WTC11 (cell line): Measurements from ENCODE around the gene STX12.

Experiments
- TF ChIP-seq, protein P1 (sequence below): fragments of 200-600 bp; IDR thresholded peaks from 2 replicates; pipeline ENCODE4 v1.8.0; 2022; ENCODE audit warnings: antibody characterized with exemption
- TF ChIP-seq, protein P2 (sequence below): sonication (generic); formaldehyde crosslinking; IDR thresholded peaks from 2 replicates; pipeline ENCODE4 v1.8.0; 2022; ENCODE audit warnings: mild to moderate bottlenecking, missing genetic modification reagents
- TF ChIP-seq, protein P3 (sequence below): fragments of 250-450 bp; sonication (Bioruptor Pico); IDR thresholded peaks from 2 replicates; pipeline ENCODE4 v1.9.0; 2021; ENCODE audit warnings: mild to moderate bottlenecking

DNA sequence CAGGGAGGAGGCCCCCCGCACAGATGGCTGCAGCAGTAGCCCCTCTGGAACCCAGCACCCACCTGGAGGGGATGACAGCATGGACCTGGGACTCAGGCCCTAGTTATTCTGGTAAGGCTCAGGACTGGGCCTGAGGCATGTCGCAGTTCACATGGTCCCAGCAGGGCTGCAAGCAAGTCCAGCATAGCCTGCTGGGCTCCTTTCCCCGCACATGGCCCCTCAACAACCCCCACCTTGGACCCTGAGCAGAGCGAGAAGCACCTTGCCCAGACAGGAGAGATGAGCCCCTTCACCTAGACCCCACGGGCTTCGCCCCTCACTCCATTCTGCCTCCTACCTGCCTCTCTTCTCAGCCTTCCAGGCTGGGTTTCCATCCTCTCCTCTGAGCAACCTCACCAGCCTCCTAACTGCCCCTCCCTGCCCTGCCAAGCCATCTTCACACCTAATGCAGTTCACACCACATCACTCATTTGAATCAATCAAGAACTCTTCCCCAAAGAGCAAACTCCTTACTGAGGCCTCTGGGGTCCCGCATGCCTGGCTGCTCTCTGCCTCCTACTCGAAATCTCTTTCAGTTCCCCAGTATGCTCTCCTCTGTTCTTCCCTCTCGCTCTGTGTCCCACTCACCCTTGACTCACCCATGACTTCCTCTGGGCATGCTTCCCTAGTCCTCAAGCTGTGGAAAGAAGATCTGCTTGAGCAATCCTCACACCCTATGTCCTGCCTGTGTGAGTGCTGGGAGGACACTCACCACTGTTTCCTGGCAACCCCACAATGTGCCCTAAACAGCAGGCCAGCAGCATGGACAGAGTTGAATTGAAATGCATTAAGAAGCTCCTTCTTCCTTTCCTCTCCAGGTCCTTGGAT lies 89.9 kb downstream of the STX12 start:
- TF ChIP-seq, protein P1, sequence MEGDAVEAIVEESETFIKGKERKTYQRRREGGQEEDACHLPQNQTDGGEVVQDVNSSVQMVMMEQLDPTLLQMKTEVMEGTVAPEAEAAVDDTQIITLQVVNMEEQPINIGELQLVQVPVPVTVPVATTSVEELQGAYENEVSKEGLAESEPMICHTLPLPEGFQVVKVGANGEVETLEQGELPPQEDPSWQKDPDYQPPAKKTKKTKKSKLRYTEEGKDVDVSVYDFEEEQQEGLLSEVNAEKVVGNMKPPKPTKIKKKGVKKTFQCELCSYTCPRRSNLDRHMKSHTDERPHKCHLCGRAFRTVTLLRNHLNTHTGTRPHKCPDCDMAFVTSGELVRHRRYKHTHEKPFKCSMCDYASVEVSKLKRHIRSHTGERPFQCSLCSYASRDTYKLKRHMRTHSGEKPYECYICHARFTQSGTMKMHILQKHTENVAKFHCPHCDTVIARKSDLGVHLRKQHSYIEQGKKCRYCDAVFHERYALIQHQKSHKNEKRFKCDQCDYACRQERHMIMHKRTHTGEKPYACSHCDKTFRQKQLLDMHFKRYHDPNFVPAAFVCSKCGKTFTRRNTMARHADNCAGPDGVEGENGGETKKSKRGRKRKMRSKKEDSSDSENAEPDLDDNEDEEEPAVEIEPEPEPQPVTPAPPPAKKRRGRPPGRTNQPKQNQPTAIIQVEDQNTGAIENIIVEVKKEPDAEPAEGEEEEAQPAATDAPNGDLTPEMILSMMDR: no peak
- TF ChIP-seq, protein P2, sequence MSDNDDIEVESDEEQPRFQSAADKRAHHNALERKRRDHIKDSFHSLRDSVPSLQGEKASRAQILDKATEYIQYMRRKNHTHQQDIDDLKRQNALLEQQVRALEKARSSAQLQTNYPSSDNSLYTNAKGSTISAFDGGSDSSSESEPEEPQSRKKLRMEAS: no peak
- TF ChIP-seq, protein P3, sequence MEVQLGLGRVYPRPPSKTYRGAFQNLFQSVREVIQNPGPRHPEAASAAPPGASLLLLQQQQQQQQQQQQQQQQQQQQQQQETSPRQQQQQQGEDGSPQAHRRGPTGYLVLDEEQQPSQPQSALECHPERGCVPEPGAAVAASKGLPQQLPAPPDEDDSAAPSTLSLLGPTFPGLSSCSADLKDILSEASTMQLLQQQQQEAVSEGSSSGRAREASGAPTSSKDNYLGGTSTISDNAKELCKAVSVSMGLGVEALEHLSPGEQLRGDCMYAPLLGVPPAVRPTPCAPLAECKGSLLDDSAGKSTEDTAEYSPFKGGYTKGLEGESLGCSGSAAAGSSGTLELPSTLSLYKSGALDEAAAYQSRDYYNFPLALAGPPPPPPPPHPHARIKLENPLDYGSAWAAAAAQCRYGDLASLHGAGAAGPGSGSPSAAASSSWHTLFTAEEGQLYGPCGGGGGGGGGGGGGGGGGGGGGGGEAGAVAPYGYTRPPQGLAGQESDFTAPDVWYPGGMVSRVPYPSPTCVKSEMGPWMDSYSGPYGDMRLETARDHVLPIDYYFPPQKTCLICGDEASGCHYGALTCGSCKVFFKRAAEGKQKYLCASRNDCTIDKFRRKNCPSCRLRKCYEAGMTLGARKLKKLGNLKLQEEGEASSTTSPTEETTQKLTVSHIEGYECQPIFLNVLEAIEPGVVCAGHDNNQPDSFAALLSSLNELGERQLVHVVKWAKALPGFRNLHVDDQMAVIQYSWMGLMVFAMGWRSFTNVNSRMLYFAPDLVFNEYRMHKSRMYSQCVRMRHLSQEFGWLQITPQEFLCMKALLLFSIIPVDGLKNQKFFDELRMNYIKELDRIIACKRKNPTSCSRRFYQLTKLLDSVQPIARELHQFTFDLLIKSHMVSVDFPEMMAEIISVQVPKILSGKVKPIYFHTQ (CRISPR knock-in tag): no peak
